MM.1S (cell line): Measurements from ENCODE around the gene UBAC2.

Source experiments
- EZH2 ChIP-seq: fragments of 300-600 bp; sonication (generic); optimal IDR thresholded peaks from 2 replicates; pipeline ENCODE3; 2017; ENCODE audit warnings: low read depth, mild to moderate bottlenecking, antibody characterized with exemption, low read length, mixed read lengths
- EZH2phosphoT487 ChIP-seq: fragments of 300-600 bp; sonication (generic); IDR thresholded peaks from 2 replicates; pipeline ENCODE4 v1.6.1; 2018; ENCODE audit warnings: antibody characterized with exemption, low read length
- TF ChIP-seq, protein P1 (sequence below): fragments of 300-600 bp; sonication (generic); IDR thresholded peaks from 2 replicates; pipeline ENCODE4 v1.5.1; 2016; ENCODE audit warnings: antibody characterized with exemption, low read length, mixed read lengths

DNA sequence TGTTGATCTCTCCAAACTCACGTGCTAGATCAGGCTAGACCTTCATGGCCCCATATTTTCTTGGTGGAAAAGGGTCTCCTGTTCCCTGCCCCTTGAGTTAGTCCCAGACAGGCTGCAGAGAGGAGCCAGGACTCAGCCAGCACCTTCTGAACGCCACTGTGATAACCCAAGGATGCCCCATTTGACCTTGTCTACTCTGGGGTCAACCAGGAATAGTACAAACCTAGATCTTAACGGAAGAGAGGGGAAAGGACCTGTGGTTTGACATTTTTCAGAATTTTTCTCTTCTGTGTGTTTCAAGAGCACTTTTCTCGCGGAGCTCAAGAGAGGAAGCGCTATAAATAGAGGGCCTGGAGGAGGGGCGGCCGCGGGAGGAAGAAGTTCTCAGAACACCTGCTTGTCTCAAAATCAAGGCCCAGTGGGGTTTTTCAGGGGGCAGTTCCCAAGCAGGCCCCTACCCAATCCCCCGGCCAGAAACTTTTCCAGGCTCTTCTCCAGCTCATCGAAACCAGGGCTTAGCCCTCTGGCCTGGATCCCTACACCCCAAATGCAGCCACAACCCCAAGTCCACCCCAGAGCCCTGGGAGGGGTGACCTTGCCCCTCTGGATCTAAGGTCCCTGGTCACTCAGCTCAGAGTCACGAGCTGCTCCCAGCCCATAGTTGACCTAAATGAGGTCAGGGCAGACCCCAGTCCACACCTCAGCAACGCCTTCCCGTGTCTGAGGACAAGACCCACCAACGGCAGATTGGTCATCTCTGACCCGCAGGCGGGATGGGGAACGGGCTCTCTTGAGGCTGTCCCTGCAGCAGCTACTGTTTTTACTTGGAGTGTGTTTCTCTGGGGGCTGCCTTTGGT, 225.1 kb downstream of the UBAC2 start:
- TF ChIP-seq, protein P1, sequence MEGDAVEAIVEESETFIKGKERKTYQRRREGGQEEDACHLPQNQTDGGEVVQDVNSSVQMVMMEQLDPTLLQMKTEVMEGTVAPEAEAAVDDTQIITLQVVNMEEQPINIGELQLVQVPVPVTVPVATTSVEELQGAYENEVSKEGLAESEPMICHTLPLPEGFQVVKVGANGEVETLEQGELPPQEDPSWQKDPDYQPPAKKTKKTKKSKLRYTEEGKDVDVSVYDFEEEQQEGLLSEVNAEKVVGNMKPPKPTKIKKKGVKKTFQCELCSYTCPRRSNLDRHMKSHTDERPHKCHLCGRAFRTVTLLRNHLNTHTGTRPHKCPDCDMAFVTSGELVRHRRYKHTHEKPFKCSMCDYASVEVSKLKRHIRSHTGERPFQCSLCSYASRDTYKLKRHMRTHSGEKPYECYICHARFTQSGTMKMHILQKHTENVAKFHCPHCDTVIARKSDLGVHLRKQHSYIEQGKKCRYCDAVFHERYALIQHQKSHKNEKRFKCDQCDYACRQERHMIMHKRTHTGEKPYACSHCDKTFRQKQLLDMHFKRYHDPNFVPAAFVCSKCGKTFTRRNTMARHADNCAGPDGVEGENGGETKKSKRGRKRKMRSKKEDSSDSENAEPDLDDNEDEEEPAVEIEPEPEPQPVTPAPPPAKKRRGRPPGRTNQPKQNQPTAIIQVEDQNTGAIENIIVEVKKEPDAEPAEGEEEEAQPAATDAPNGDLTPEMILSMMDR, result no peak
- TF ChIP-seq EZH2, result no peak
- no peak for TF ChIP-seq EZH2phosphoT487
